HL-60 (cell line): Measurements from ENCODE around the gene ADGRL3.

ENCODE experiments used
- DNase-seq, 2 experiments: peaks; one replicate each; pipeline ENCODE4 v3.0.0-alpha.2; 2010 to 2020; ENCODE audit warnings: low read depth in 1 of 2, low spot score in 1 of 2
- H3K27ac ChIP-seq: fragments of 250-450 bp; sonication (Bioruptor Pico); replicated peaks from 2 replicates; pipeline ENCODE4 v1.5.1; 2020; ENCODE audit warnings: mild to moderate bottlenecking, moderate library complexity
- H3K27me3 ChIP-seq: fragments of 250-450 bp; sonication (Bioruptor Pico); 2 replicates; pipeline ENCODE4 v1.5.1; 2021; ENCODE audit warnings: mild to moderate bottlenecking, moderate library complexity; ENCODE audit not compliant: insufficient read depth, poor library complexity, severe bottlenecking
- H3K4me3 ChIP-seq: replicated peaks from 2 replicates; pipeline ENCODE4 v1.5.1; 2011; ENCODE audit warnings: mild to moderate bottlenecking, control low read depth, low read length; ENCODE audit not compliant: insufficient read depth
- GABPA ChIP-seq: IDR thresholded peaks from 2 replicates; pipeline ENCODE4 v1.6.1; 2012; ENCODE audit warnings: low read depth
- POLR2AphosphoS5 ChIP-seq: IDR thresholded peaks from 2 replicates; pipeline ENCODE4 v1.6.1; 2012; ENCODE audit warnings: low read depth
- SPI1 ChIP-seq: IDR thresholded peaks from 2 replicates; pipeline ENCODE4 v1.6.1; 2012; ENCODE audit warnings: low read depth, mild to moderate bottlenecking, borderline replicate concordance
- long read RNA-seq: library from polyadenylated mRNA; unstranded; transcript quantifications from one replicate; pipeline ENCODE4 v2.0.0, GENCODE V29; 2020
- TF ChIP-seq, protein P1 (sequence below): IDR thresholded peaks from 2 replicates; pipeline ENCODE4 v1.6.1; 2012; ENCODE audit warnings: low read depth; ENCODE audit not compliant: insufficient replicate concordance
- TF ChIP-seq, protein P2 (sequence below): IDR thresholded peaks from one replicate; pipeline ENCODE4 v1.5.1; 2011; ENCODE audit warnings: low read length, control low read depth, inconsistent platforms; ENCODE audit not compliant: insufficient read depth

Gene ADGRL3
- long read RNA-seq = 0 reads

DNA sequence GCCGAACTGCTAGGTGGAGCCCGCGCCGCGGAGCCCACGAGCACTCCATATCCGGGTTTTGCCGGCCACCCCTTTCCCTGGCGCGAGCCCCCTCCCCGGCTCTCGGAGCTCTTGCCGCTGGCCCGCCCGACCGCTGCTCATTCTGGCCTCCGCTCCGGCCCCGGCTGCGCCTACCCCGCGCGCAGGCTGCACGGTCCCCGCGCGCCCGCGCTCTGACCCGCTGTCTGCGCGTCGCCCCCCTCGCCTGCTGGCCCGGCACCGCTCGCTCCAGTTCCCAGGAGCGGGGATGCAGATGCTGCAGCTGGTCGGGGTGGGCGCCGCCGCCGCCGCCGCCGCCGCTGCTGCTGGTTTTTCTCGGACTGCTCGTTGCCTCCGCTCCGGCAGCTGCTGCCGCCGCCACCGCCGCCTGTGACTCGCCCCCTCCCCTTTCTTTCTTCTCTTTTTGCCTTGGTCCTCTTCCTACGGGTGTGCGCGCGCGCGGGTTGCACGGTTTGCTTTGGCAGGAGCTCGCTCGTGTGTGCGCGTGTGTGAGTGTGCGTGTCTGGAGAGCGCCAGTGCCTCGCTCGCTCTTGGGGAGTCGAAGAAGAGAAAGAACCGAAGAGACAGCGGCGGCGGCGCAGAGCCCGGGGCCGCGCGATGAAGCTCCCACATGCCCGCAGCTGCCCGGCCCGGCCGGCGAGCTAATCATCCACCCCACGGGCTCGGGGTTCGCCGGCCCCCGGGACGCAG lies at the start of gene ADGRL3:
Gene ADGRL3, plus strand, starts transcription at position 140 of the 729 bp plus-strand sequence.
- TF ChIP-seq, protein P1, sequence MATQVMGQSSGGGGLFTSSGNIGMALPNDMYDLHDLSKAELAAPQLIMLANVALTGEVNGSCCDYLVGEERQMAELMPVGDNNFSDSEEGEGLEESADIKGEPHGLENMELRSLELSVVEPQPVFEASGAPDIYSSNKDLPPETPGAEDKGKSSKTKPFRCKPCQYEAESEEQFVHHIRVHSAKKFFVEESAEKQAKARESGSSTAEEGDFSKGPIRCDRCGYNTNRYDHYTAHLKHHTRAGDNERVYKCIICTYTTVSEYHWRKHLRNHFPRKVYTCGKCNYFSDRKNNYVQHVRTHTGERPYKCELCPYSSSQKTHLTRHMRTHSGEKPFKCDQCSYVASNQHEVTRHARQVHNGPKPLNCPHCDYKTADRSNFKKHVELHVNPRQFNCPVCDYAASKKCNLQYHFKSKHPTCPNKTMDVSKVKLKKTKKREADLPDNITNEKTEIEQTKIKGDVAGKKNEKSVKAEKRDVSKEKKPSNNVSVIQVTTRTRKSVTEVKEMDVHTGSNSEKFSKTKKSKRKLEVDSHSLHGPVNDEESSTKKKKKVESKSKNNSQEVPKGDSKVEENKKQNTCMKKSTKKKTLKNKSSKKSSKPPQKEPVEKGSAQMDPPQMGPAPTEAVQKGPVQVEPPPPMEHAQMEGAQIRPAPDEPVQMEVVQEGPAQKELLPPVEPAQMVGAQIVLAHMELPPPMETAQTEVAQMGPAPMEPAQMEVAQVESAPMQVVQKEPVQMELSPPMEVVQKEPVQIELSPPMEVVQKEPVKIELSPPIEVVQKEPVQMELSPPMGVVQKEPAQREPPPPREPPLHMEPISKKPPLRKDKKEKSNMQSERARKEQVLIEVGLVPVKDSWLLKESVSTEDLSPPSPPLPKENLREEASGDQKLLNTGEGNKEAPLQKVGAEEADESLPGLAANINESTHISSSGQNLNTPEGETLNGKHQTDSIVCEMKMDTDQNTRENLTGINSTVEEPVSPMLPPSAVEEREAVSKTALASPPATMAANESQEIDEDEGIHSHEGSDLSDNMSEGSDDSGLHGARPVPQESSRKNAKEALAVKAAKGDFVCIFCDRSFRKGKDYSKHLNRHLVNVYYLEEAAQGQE = no peak
- no peak for TF ChIP-seq GABPA
- no peak for TF ChIP-seq SPI1
- no peak for TF ChIP-seq POLR2AphosphoS5
- TF ChIP-seq, protein P2, sequence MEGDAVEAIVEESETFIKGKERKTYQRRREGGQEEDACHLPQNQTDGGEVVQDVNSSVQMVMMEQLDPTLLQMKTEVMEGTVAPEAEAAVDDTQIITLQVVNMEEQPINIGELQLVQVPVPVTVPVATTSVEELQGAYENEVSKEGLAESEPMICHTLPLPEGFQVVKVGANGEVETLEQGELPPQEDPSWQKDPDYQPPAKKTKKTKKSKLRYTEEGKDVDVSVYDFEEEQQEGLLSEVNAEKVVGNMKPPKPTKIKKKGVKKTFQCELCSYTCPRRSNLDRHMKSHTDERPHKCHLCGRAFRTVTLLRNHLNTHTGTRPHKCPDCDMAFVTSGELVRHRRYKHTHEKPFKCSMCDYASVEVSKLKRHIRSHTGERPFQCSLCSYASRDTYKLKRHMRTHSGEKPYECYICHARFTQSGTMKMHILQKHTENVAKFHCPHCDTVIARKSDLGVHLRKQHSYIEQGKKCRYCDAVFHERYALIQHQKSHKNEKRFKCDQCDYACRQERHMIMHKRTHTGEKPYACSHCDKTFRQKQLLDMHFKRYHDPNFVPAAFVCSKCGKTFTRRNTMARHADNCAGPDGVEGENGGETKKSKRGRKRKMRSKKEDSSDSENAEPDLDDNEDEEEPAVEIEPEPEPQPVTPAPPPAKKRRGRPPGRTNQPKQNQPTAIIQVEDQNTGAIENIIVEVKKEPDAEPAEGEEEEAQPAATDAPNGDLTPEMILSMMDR = no peak
- H3K27me3 ChIP-seq = peaks cover 42% of the 10 kb centered on the region
- DNase-seq = peak in 1 of 2 experiments; percentile 36
- H3K4me3 ChIP-seq = peak within 1 kb of the TSS; percentile 43
- no peak within 1 kb of the TSS for H3K27ac ChIP-seq

DNA sequence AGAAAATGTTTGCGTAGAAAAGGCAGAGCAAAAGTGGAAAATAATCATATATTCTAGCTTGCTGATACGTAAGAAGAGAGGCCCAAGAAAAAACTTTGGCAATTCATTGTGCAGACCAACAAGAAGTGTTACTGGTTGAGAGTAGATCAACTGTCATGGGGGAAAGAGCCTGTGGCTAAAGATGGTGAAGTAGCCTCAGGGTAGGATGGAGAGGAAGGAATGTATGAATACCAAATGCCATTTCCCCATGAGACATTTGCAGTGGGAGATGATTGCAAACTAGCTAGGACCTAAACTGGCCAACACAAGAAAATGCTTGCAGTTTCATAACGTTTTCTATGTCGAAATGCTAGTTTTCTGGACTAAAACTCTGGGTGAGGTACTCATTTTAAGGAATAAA lies 47.7 kb upstream of the ADGRL3 start:
- DNase-seq = no peak
- H3K27me3 ChIP-seq = no peaks in the 10 kb centered on the region
- no peak overlapping the region for H3K4me3 ChIP-seq
- no peak for TF ChIP-seq POLR2AphosphoS5
- no peak for TF ChIP-seq GABPA
- TF ChIP-seq, protein P1 = no peak
- TF ChIP-seq, protein P2 = no peak
- no peak for TF ChIP-seq SPI1
- no peak overlapping the region for H3K27ac ChIP-seq

DNA sequence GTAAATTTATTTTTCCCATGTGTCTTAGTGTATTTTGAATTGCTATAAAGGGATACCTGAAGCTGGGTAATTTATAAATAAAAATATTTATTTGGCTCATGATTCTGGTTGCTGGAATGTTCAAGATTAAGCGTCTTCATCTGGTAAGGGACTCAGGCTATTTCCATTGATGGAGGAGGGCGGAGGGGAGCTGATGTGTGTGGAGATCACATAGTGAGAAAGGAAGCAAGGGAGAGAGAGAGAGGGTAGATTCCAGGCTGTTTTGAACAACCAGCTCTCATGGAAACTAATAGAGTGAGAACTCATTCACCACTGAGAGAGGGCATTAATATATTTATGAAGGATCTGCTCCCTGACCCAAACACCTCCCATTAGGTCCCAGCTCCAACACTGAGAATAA lies 39.6 kb upstream of the ADGRL3 start:
- H3K27me3 ChIP-seq = no peaks in the 10 kb centered on the region

More for the DNA sequence above, 39.6 kb upstream of the ADGRL3 start:
- Histone ChIP-seq H3K27ac (no peak overlapping the region), H3K4me3 (no peak overlapping the region)
- TF ChIP-seq POLR2AphosphoS5 = no peak
- TF ChIP-seq GABPA = no peak
- TF ChIP-seq, protein P1 = no peak
- TF ChIP-seq, protein P2 = no peak
- TF ChIP-seq SPI1 = no peak
- no peak for DNase-seq
